Gastrocnemius medialis (tissue), 4 donors: ENCODE measurements around the gene C8B. TPM values are rescaled to one million over a fixed set of nuclear protein-coding genes. Genes with fewer than 3 reads are reported as not detected.

Experiments
- ATAC-seq, 2 donors: fragments of 150-250 bp; one replicate each; pipeline ENCODE4 v1.9.1; 2016
- DNase-seq, 2 donors: peaks; one replicate each; pipeline ENCODE4 v3.0.0-alpha.2; 2019
- H3K27ac ChIP-seq, 4 donors: fragments of 200-600 bp; sonication (generic); 1 replicate in 1 of 4; 2 replicates in 3 of 4; pipeline ENCODE4 v1.5.1; 2016 to 2018; ENCODE audit warnings: mild to moderate bottlenecking in 2 of 4, moderate library complexity in 1 of 4
- H3K27me3 ChIP-seq, 3 donors: fragments of 200-600 bp; sonication (generic) in 2 of 3; 1 replicate in 1 of 3; 2 replicates in 2 of 3; pipeline versions ENCODE4 v1.5.1 to v1.6.0; 2016 to 2019; ENCODE audit warnings: mild to moderate bottlenecking in 1 of 3, moderate library complexity in 1 of 3
- H3K36me3 ChIP-seq, 2 donors: fragments of 200-600 bp; sonication (generic) in 1 of 2; one replicate each; pipeline ENCODE4 v1.5.1; 2017 to 2018
- H3K4me1 ChIP-seq, 2 donors: fragments of 200-600 bp; sonication (generic) in 1 of 2; one replicate each; pipeline ENCODE4 v1.5.1; 2016 to 2017; ENCODE audit warnings: mild to moderate bottlenecking in 2 of 2
- H3K4me3 ChIP-seq, 4 donors: fragments of 200-600 bp; sonication (generic) in 3 of 4; 1 replicate in 1 of 4; 2 replicates in 3 of 4; pipeline ENCODE4 v1.5.1; 2016 to 2019; ENCODE audit warnings: mild to moderate bottlenecking in 2 of 4
- H3K9me3 ChIP-seq, 3 donors: fragments of 200-600 bp; sonication (generic) in 2 of 3; 1 replicate in 1 of 3; 2 replicates in 2 of 3; pipeline ENCODE4 v1.5.1; 2016 to 2019
- POLR2A ChIP-seq, 2 donors: fragments of 450-650 bp; IDR thresholded peaks; one replicate each; pipeline ENCODE4 v1.6.1; 2017; ENCODE audit warnings: antibody characterized with exemption in 2 of 2, mild to moderate bottlenecking in 2 of 2, moderate library complexity in 2 of 2
- in situ Hi-C, 4 donors: fragments of 200-750 bp; cut with MboI; loops; one replicate each; pipeline versions ENCODE4 v1.15.0 to v1.8.0; 2017; ENCODE audit warnings: low sequenced_read_pairs in 4 of 4
- intact Hi-C: fragments of 100-400 bp; cut with DNase I; formaldehyde crosslinking; loops from one replicate; pipeline ENCODE4 v1.15.1; 2023; ENCODE audit warnings: low total_unique reads
- total RNA-seq, 4 donors: library from RNA; depleted of rRNA; stranded (reverse); fragments of >200 nt; gene quantifications; one replicate each; pipeline versions ENCODE4 v1.1.0 to v1.2.3, GENCODE V29; 2016
- TF ChIP-seq, protein P1 (sequence below), 5 experiments: fragments of 450-650 bp in 3 of 5; fragments of 200-600 bp in 2 of 5; sonication (generic) in 2 of 5; IDR thresholded peaks in 4 of 5; conservative IDR thresholded peaks in 1 of 5; 1 replicate in 4 of 5; 2 replicates in 1 of 5; pipeline ENCODE4 v1.5.1; 2016 to 2019; ENCODE audit warnings: antibody characterized with exemption in 5 of 5, mild to moderate bottlenecking in 3 of 5, moderate library complexity in 3 of 5

Gene C8B
- total RNA-seq, 4 donors from 2014 or later, result 0.68 to 1.5 TPM; not detected in 2

DNA sequence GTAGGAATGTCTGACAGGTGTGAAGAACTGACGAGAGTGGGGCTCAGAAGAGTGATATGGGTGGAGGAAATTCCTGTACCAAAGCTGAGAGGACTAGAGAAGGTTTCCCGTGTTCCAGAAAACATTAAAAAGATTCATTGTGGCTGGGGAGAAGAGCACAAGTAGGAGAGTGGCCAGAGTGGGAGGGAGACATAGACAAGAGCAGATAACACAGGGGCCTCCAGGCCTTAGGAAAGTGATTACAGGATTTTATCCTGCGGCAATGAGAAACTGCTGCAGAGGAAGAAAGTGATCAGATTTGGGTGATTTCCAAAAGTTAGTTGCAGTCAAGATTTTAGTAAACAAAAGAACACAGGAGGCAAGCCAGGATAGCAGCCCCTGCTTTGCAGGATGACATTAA lies 7.9 kb downstream of the C8B start:
- H3K36me3 ChIP-seq, result no peaks in the 10 kb centered on the region
- DNase-seq (no peak), ATAC-seq (no peak)
- no peaks in the 10 kb centered on the region for H3K4me1 ChIP-seq
- in situ Hi-C loops (no loop called here), intact Hi-C loops (no loop called here)
- no peaks in the 10 kb centered on the region for H3K9me3 ChIP-seq
- no peaks in the 10 kb centered on the region for H3K27me3 ChIP-seq
- H3K4me3 ChIP-seq, result no peak overlapping the region
- H3K27ac ChIP-seq, result no peak overlapping the region
- TF ChIP-seq, protein P1, sequence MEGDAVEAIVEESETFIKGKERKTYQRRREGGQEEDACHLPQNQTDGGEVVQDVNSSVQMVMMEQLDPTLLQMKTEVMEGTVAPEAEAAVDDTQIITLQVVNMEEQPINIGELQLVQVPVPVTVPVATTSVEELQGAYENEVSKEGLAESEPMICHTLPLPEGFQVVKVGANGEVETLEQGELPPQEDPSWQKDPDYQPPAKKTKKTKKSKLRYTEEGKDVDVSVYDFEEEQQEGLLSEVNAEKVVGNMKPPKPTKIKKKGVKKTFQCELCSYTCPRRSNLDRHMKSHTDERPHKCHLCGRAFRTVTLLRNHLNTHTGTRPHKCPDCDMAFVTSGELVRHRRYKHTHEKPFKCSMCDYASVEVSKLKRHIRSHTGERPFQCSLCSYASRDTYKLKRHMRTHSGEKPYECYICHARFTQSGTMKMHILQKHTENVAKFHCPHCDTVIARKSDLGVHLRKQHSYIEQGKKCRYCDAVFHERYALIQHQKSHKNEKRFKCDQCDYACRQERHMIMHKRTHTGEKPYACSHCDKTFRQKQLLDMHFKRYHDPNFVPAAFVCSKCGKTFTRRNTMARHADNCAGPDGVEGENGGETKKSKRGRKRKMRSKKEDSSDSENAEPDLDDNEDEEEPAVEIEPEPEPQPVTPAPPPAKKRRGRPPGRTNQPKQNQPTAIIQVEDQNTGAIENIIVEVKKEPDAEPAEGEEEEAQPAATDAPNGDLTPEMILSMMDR (IDR thresholded peaks at IDR 0.05 in 4 of 5, conservative IDR thresholded peaks at IDR 0.05 in 1 of 5), result no peak
- TF ChIP-seq POLR2A (IDR thresholded peaks at IDR 0.05), result no peak

DNA sequence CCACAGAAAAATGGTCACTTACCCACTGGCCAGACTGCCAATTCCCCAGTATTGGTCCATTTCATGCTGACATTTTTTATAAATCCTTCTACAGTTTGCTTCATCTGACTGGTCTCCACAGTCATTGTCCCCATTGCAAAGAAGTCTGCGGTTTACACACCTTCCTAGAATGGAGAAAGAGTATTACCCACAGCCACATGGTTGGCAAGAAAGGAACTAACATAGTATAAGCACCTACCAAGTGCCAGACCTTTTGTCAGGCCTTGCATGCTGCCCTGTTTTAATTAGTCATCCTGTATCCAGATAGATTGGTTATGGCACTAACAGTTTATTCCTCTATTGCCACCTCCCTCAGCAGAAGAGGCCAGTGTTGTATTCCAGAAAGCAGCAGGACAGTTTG lies 11.2 kb downstream of the C8B start:
- ATAC-seq (no peak), DNase-seq (no peak)
- intact Hi-C loops (no loop called here), in situ Hi-C loops (no loop called here)
- H3K4me1 ChIP-seq, result no peaks in the 10 kb centered on the region
- H3K27me3 ChIP-seq, result no peaks in the 10 kb centered on the region
- H3K4me3 ChIP-seq, result no peak overlapping the region
- H3K27ac ChIP-seq, result no peak overlapping the region
- no peak for TF ChIP-seq POLR2A (IDR thresholded peaks at IDR 0.05)
- TF ChIP-seq, protein P1 (IDR thresholded peaks at IDR 0.05 in 4 of 5, conservative IDR thresholded peaks at IDR 0.05 in 1 of 5), result no peak
- H3K36me3 ChIP-seq, result no peaks in the 10 kb centered on the region
- H3K9me3 ChIP-seq, result no peaks in the 10 kb centered on the region

DNA sequence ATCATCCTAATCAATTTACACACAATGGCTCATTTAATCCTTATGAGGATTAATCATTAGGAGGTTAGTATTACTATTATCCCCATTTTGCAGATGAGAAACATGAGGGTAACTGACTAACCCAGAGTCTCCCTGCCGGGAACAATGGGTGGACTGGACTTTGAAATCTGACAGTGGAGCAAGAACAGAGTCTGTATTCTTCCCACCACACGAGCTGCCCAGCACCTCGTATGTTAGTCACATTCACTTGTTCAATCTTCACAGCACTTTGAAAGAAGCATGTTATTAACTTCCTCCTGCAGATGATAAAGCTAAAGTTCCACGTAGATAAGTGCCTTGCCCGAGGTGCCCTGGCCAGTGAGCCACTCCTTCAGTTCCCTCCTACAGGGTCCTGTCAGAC lies 12.4 kb downstream of the C8B start:
- DNase-seq (no peak), ATAC-seq (no peak)
- Histone ChIP-seq H3K27ac (no peak overlapping the region), H3K4me3 (no peak overlapping the region), H3K27me3 (no peaks in the 10 kb centered on the region), H3K36me3 (no peaks in the 10 kb centered on the region), H3K9me3 (no peaks in the 10 kb centered on the region), H3K4me1 (no peaks in the 10 kb centered on the region)
- in situ Hi-C loops (no loop called here), intact Hi-C loops (no loop called here)
- TF ChIP-seq POLR2A (IDR thresholded peaks at IDR 0.05), result no peak
- TF ChIP-seq, protein P1 (IDR thresholded peaks at IDR 0.05 in 4 of 5, conservative IDR thresholded peaks at IDR 0.05 in 1 of 5), result no peak

DNA sequence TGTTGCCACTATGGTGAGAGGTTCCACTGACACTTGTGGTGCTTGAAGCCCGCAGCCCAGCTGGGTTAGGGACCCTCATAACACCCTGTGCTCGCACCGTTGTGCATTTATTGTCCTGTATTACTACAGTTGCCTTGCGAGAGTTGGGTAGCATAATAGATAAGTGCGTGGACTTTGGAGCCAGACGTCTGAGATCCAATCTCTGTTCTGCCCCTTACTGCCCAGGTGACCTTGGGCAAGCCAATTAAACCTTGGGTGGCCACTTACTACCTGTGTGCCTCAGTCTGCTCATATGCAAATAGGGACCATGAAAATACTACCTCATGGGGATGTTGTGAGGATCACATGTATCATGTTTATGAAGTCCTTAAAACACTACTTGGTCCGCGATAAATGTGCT lies 13.3 kb downstream of the C8B start:
- TF ChIP-seq POLR2A (IDR thresholded peaks at IDR 0.05), result no peak
- TF ChIP-seq, protein P1 (IDR thresholded peaks at IDR 0.05 in 4 of 5, conservative IDR thresholded peaks at IDR 0.05 in 1 of 5), result no peak
- H3K4me1 ChIP-seq, result no peaks in the 10 kb centered on the region
- no peak for DNase-seq
- H3K4me3 ChIP-seq, result no peak overlapping the region
- no peaks in the 10 kb centered on the region for H3K9me3 ChIP-seq
- H3K36me3 ChIP-seq, result no peaks in the 10 kb centered on the region
- intact Hi-C loops, result no loop called here
- no peak overlapping the region for H3K27ac ChIP-seq
- no peak for ATAC-seq
- no peaks in the 10 kb centered on the region for H3K27me3 ChIP-seq
- in situ Hi-C loops, result no loop called here

DNA sequence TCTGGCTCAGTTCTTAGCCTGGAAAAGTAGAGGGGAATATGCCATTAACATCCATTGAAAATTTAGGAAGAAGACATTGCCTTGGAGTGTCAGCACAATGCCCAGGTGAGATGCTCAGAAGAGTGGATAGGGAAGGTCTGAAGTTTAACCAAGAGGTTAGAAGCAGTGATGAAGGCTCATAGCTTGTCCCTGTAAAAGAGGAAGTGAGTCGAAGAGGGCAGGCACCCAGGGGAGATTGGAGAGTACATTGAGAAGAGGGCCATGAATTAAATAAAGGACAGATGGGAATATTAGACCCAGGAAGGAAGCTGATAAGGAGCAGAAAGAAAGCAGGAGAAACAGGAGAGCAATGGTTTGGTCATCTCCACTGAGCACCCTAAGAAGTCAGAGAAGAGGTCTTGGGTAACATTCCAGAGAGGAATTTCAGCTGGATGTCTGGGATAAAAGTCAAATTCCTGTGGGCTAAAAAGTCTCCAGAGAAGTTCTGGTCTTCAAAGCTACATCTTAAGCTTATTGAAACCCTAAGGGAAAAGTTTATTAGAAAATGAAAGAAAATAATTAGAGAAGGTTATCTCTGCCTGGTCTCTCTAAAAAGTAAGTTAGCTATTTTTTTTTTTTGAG lies 17.3 kb downstream of the C8B start:
- in situ Hi-C loops, result no loop called here
- H3K27ac ChIP-seq, result no peak overlapping the region
- intact Hi-C loops, result no loop called here
- H3K27me3 ChIP-seq, result no peaks in the 10 kb centered on the region
- no peaks in the 10 kb centered on the region for H3K4me1 ChIP-seq
- H3K9me3 ChIP-seq, result no peaks in the 10 kb centered on the region
- TF ChIP-seq, protein P1 (IDR thresholded peaks at IDR 0.05 in 4 of 5, conservative IDR thresholded peaks at IDR 0.05 in 1 of 5), result no peak
- no peak for TF ChIP-seq POLR2A (IDR thresholded peaks at IDR 0.05)
- ATAC-seq (no peak), DNase-seq (no peak)
- no peak overlapping the region for H3K4me3 ChIP-seq
- H3K36me3 ChIP-seq, result no peaks in the 10 kb centered on the region
